Pancreas (tissue), 10 donors: ENCODE data around the gene CHTF8. TPM values are rescaled to one million over a fixed set of nuclear protein-coding genes. Genes with fewer than 3 reads are reported as not detected.

Experiments
- ATAC-seq, 4 donors: fragments of 200-7000 bp; cut with Tn5 transposase; one replicate each; pipeline versions ENCODE4 v1.8.0 to v1.9.1; 2020; ENCODE audit warnings: mild to moderate bottlenecking in 4 of 4, moderate library complexity in 4 of 4
- DNase-seq, 6 donors: peaks; one replicate each; pipeline ENCODE4 v3.0.0-alpha.2; 2020
- FAIRE-seq: peaks from 2 replicates; lab custom pipeline; 2012; peaks lifted over from hg19 to GRCh38; lab: Jason Lieb, UNC
- H3K27ac ChIP-seq, 4 donors: fragments of 200-600 bp; sonication (generic); 1 replicate in 3 of 4; 2 replicates in 1 of 4; pipeline versions ENCODE4 v1.5.0 to v1.8.0; 2020
- H3K27me3 ChIP-seq, 4 donors: fragments of 200-600 bp; one replicate each; pipeline ENCODE4 v1.8.0; 2021
- H3K36me3 ChIP-seq, 3 donors: fragments of 200-600 bp; sonication (generic) in 1 of 3; one replicate each; pipeline versions ENCODE4 v1.5.0 to v1.8.0; 2020 to 2021
- H3K4me1 ChIP-seq, 3 donors: fragments of 200-600 bp; one replicate each; pipeline ENCODE4 v1.8.0; 2021
- H3K4me3 ChIP-seq, 4 donors: fragments of 200-600 bp; sonication (generic) in 2 of 4; one replicate each; pipeline versions ENCODE4 v1.5.0 to v1.8.0; 2020 to 2021
- H3K9me3 ChIP-seq, 4 donors: fragments of 200-600 bp; one replicate each; pipeline ENCODE4 v1.8.0; 2021
- CTCF ChIP-seq, 4 donors: fragments of 200-600 bp; sonication (generic) in 3 of 4; IDR thresholded peaks; one replicate each; pipeline versions ENCODE4 v1.5.0 to v1.8.0; 2021; ENCODE audit warnings: antibody characterized with exemption in 4 of 4
- WGBS, 2 donors: extraction: QIAGEN DNeasy Blood & Tissue Kit; methylation state at CpG; one replicate each; pipeline ENCODE4 v1.1.7; 2013; 5-methylcytosine and 5-hydroxymethylcytosine counted together
- intact Hi-C, 3 donors: fragments of 100-400 bp; cut with DNase I; formaldehyde crosslinking; loops; one replicate each; pipeline versions ENCODE4 v1.11.1 to v1.14.2; 2022
- polyA plus RNA-seq, 2 donors: library from polyadenylated mRNA; stranded (reverse); fragments of 200-250 nt; gene quantifications; one replicate each; pipeline ENCODE4 v1.2.3, GENCODE V29; 2013
- total RNA-seq, 6 donors: library from RNA; stranded (reverse); fragmentation: NEBNext Ultra II Directional in 4 of 6; extraction: Animal tissue kit (Norgen Biotek cat#: 25700) in 4 of 6; gene quantifications; one replicate each; pipeline versions ENCODE4 v1.2.1 to v1.2.4, GENCODE V29; 2021 to 2023
- donor health status: healthy with polysubstance abuse.
- donor health status: DM: no; HTN: no; CAD: no; lungs with moderate emphysema.
- donor health status: DM: no; HTN: no; CAD: no.
- donor health status: control.
- donor health status: control.
- donor health status: Bipolar disorder and iron deficiency.
- donor health status: DM: yes; HTN: yes; CAD: no.
- donor health status: DM: no; HTN: no; CAD: no.
- donor health status: DM: no; HTN: no; CAD: no.
- donor health status: DM: yes; HTN: yes; CAD: no.

Gene CHTF8
- total and polyA plus RNA-seq, 8 donors = 21.7 to 74.5 (median 41.1) TPM

GRCh38 chr16:69100071-69100691, 32.2 kb downstream of the CHTF8 start:
- Histone ChIP-seq H3K9me3 (no peaks in the 10 kb centered on the region), H3K27ac (peak overlapping the region in 3 of 4 donors; percentile 25 to 73 (median 37)), H3K4me1 (no peaks in the 10 kb centered on the region), H3K4me3 (peak overlapping the region in 2 of 4 donors; percentile 9 to 11), H3K27me3 (no peaks in the 10 kb centered on the region), H3K36me3 (no peaks in the 10 kb centered on the region)
- TF ChIP-seq CTCF (IDR thresholded peaks at IDR 0.05) = no peak
- DNase-seq (peak in 1 of 6 donors; percentile 31), ATAC-seq (peak; percentile 55 to 79 (median 69)), FAIRE-seq (no peak)
- intact Hi-C loops = no loop called here
- WGBS, 2 donors = 11 to 13% methylated on average over 11 of the region's 11 CpGs

- Histone ChIP-seq H3K36me3 (no peaks in the 10 kb centered on the region), H3K4me1 (peaks cover 0 to under 1% (median 0%) of the 10 kb centered on the region in 3 donors), H3K9me3 (no peaks in the 10 kb centered on the region), H3K27me3 (no peaks in the 10 kb centered on the region), H3K27ac (no peak overlapping the region), H3K4me3 (no peak overlapping the region)
- ATAC-seq = no peak
- intact Hi-C loops = no loop called here
- no peak for FAIRE-seq
- 93 to 97% methylated on average over 6 of the region's 6 CpGs for WGBS, 2 donors
- no peak for DNase-seq
- no peak for TF ChIP-seq CTCF (IDR thresholded peaks at IDR 0.05)
Observed at GRCh38 chr16:69095193-69095592, 37.2 kb downstream of the CHTF8 start.

GRCh38 chr16:69094501-69094900, 37.9 kb downstream of the CHTF8 start:
- H3K9me3 ChIP-seq = no peaks in the 10 kb centered on the region
- no peak overlapping the region for H3K4me3 ChIP-seq
- H3K27ac ChIP-seq = no peak overlapping the region
- H3K4me1 ChIP-seq = peaks cover 0 to 7% (median 0%) of the 10 kb centered on the region in 3 donors
- FAIRE-seq (no peak), DNase-seq (no peak), ATAC-seq (no peak)
- no peaks in the 10 kb centered on the region for H3K27me3 ChIP-seq
- no peak for TF ChIP-seq CTCF (IDR thresholded peaks at IDR 0.05)
- WGBS, 2 donors = 89 to 91% methylated on average over 5 of the region's 5 CpGs
- H3K36me3 ChIP-seq = no peaks in the 10 kb centered on the region
- intact Hi-C loops = no loop called here

- H3K4me1 ChIP-seq = peaks cover 0 to 10% (median 0%) of the 10 kb centered on the region in 3 donors
- WGBS, 2 donors = 85 to 88% methylated on average over 3 of the region's 3 CpGs
- DNase-seq (no peak), FAIRE-seq (no peak), ATAC-seq (no peak)
- intact Hi-C loops = no loop called here
- no peak for TF ChIP-seq CTCF (IDR thresholded peaks at IDR 0.05)
- no peaks in the 10 kb centered on the region for H3K36me3 ChIP-seq
- no peak overlapping the region for H3K27ac ChIP-seq
- no peaks in the 10 kb centered on the region for H3K27me3 ChIP-seq
- H3K4me3 ChIP-seq = no peak overlapping the region
- H3K9me3 ChIP-seq = no peaks in the 10 kb centered on the region
Observed at GRCh38 chr16:69093974-69094373, 38.4 kb downstream of the CHTF8 start.
